ENCODE measurements around the gene SUN5.

DNA sequence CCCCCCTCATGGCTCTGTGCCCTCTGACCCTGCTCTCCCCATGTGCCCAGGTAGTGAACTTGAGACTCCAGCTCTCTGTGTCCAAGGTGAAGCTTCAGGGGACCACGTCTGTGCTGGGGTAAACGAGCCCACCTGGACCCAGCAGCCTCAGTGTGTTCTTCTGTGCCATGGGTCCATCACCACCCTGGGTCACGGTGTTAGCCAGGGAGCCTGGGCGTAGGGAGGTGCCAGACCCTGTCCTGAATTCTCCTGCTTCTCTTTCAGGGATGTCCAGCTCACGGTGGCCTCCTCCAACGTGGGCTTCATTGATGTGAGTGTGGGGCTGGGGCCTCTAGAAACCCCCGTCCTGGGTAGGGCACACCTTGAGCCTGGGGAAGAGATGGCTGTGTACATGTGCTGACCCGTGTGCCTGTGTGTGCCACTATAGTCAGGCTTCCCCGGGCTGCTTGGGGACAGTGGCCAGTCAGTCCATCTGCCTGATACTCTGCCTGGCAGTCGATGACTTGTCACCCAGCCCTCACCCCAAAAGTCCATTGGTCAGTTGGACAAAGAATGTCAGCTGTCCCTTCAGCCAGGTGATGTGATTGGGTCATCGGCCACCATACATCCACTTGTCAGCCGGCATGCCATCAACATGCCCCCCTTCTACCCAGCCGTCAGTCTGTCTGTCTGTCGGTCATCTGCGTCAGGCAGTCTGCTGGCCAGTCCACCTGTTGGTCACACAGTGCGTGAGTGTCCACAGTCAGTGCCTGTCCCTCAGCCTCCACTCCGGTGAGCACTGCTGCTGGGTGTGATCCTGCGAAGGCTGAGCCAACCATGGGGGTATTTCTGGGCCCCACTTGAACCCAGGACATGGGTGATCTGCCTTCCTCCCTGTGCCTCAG, 16.3 kb upstream of the SUN5 start:
- TF ChIP-seq POLR2AphosphoS5 (IDR thresholded peaks at IDR 0.05) = no peak
- TF ChIP-seq, protein P1, sequence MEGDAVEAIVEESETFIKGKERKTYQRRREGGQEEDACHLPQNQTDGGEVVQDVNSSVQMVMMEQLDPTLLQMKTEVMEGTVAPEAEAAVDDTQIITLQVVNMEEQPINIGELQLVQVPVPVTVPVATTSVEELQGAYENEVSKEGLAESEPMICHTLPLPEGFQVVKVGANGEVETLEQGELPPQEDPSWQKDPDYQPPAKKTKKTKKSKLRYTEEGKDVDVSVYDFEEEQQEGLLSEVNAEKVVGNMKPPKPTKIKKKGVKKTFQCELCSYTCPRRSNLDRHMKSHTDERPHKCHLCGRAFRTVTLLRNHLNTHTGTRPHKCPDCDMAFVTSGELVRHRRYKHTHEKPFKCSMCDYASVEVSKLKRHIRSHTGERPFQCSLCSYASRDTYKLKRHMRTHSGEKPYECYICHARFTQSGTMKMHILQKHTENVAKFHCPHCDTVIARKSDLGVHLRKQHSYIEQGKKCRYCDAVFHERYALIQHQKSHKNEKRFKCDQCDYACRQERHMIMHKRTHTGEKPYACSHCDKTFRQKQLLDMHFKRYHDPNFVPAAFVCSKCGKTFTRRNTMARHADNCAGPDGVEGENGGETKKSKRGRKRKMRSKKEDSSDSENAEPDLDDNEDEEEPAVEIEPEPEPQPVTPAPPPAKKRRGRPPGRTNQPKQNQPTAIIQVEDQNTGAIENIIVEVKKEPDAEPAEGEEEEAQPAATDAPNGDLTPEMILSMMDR (IDR thresholded peaks at IDR 0.05) = no peak
